H1 (cell line): ENCODE measurements around the gene MYH7B. TPM values are rescaled to one million over a fixed set of nuclear protein-coding genes. Genes with fewer than 3 reads are reported as not detected.

Experiments
- NANOG ChIP-seq: IDR thresholded peaks from 2 replicates; pipeline ENCODE4 v1.6.1; 2011; ENCODE audit warnings: low read length, low read depth, mild to moderate bottlenecking, inconsistent platforms; ENCODE audit not compliant: insufficient read depth, poor library complexity, severe bottlenecking
- polyA plus RNA-seq, 7 experiments: library from polyadenylated mRNA; depleted of rRNA in 3 of 7; stranded (reverse) in 5 of 7; unstranded in 2 of 7; fragments of >200 nt in 5 of 7; fragments of 200-250 nt in 2 of 7; gene quantifications; 1 replicate in 5 of 7; 2 replicates in 1 of 7; 4 replicates in 1 of 7; pipeline versions ENCODE4 v1.2.1 to v1.2.3, GENCODE V29; 2011 to 2013; ENCODE audit warnings: missing spikeins in 2 of 7, mixed read lengths in 2 of 7
- total RNA-seq: library from RNA; stranded (reverse); fragmentation: NEBNext Ultra II Directional; extraction: Animal tissue kit (Norgen Biotek cat#: 25700); gene quantifications from 2 replicates; pipeline ENCODE4 v1.2.1, GENCODE V29; 2021

Gene MYH7B
- total and polyA plus RNA-seq, 2 of the 8 experiments (the other 6 are each of a cell fraction or from before 2014, with no cell fraction given) = 0.15 to 0.30 TPM

GRCh38 chr20:35000311-35000921, 44.7 kb downstream of the MYH7B start (continued):
- TF ChIP-seq NANOG = no peak
- TF ChIP-seq, all 59 proteins: peak for 0
